ENCODE measurements around the gene CDH10. TPM values are rescaled to one million over a fixed set of nuclear protein-coding genes. Genes with fewer than 3 reads are reported as not detected.

CDH10 gene
- polyA plus RNA-seq, 2 donors: not detected

DNA sequence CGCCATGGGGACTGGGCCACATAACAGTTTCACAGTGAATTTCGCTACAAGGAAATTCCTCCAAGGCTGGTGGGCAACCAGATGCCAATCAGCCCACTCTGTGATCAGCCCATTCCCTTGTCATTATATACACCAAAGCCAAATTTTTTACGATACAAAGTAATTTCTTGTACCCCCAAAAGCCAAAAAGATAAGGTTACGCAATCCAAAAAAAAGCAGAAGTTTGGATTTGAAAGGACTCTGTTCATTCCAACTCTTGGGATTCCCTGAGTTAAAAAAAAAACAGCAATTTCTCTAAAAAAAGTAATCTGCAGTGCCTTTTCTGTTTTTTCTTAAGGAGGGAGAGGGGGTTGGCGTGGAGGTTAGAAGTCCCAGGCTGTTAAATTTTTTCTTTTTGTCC lies 166.8 kb downstream of the CDH10 start:
- Histone ChIP-seq H3K27me3 (ENCODE audit: control insufficient read depth in 1 of 2, insufficient read depth in 2 of 2, low read length in 2 of 2) (no peaks in the 10 kb centered on the region), H3K27ac (ENCODE audit: low read depth in 2 of 2, low read length in 1 of 2) (no peak overlapping the region), H3K4me3 (ENCODE audit: low read depth in 1 of 2, low read length in 2 of 2) (no peak overlapping the region), H3K4me1 (ENCODE audit: control insufficient read depth in 2 of 2, insufficient read depth in 2 of 2, low read length in 1 of 2) (no peaks in the 10 kb centered on the region), H3K9me3 (ENCODE audit: control insufficient read depth in 2 of 2, insufficient read depth in 1 of 2, low read depth in 1 of 2, low read length in 1 of 2) (no peaks in the 10 kb centered on the region), H3K36me3 (ENCODE audit: control insufficient read depth in 2 of 2, insufficient read depth in 2 of 2, low read length in 1 of 2) (no peaks in the 10 kb centered on the region)
- WGBS, 2 donors: 83 to 86% methylated on average over 5 of the region's 5 CpGs

DNA sequence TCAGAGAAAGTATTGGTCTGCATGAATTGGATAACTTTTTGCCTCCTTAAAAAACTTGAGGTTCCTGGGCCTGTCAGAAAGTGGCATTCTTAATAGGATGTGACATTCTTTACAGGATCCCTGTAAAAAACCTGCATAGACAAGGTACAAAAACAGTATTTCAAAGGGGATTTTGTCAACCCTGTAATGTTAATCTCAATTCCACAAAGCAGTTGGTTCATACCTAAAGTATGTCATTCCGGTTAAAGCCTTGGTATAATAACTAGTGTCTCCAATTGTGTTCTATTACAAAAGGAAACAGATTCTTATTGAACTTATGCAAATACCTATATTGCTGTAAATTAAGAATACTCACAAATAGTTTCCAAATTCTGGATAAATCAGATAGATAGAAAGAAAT lies 169.7 kb downstream of the CDH10 start:
- no peaks in the 10 kb centered on the region for H3K9me3 ChIP-seq (ENCODE audit: control insufficient read depth in 2 of 2, insufficient read depth in 1 of 2, low read depth in 1 of 2, low read length in 1 of 2)
- no peaks in the 10 kb centered on the region for H3K4me1 ChIP-seq (ENCODE audit: control insufficient read depth in 2 of 2, insufficient read depth in 2 of 2, low read length in 1 of 2)
- H3K27ac ChIP-seq (ENCODE audit: low read depth in 2 of 2, low read length in 1 of 2): no peak overlapping the region
- 86 to 96% methylated on average over 1 of the region's 1 CpG for WGBS, 2 donors
- no peak overlapping the region for H3K4me3 ChIP-seq (ENCODE audit: low read depth in 1 of 2, low read length in 2 of 2)
- H3K36me3 ChIP-seq (ENCODE audit: control insufficient read depth in 2 of 2, insufficient read depth in 2 of 2, low read length in 1 of 2): no peaks in the 10 kb centered on the region
- H3K27me3 ChIP-seq (ENCODE audit: control insufficient read depth in 1 of 2, insufficient read depth in 2 of 2, low read length in 2 of 2): no peaks in the 10 kb centered on the region

DNA sequence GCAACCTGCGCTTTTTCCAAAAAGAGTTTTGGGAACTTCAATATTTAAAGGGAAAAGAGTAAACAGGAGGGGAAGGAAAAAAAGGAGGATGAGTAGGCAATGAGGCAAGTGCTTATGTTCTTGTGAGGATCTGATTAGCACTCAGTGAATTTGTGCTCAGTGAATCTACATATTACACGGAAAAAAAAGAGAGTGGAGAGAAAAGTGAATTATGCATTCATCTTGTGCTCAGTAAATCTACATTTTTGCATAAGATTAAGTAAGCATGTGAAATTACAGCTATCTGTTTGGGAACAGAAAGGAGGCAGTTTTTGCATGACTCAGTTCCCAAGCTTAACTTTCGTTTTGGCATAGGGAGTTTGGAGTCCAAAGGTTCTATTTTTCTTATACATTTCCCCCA lies 170.1 kb downstream of the CDH10 start:
- no peak overlapping the region for H3K27ac ChIP-seq (ENCODE audit: low read depth in 2 of 2, low read length in 1 of 2)
- H3K27me3 ChIP-seq (ENCODE audit: control insufficient read depth in 1 of 2, insufficient read depth in 2 of 2, low read length in 2 of 2): no peaks in the 10 kb centered on the region
- H3K9me3 ChIP-seq (ENCODE audit: control insufficient read depth in 2 of 2, insufficient read depth in 1 of 2, low read depth in 1 of 2, low read length in 1 of 2): no peaks in the 10 kb centered on the region
- no peaks in the 10 kb centered on the region for H3K4me1 ChIP-seq (ENCODE audit: control insufficient read depth in 2 of 2, insufficient read depth in 2 of 2, low read length in 1 of 2)
- no peak overlapping the region for H3K4me3 ChIP-seq (ENCODE audit: low read depth in 1 of 2, low read length in 2 of 2)
- WGBS, 2 donors: 73% methylated on average over 3 of the region's 3 CpGs
- no peaks in the 10 kb centered on the region for H3K36me3 ChIP-seq (ENCODE audit: control insufficient read depth in 2 of 2, insufficient read depth in 2 of 2, low read length in 1 of 2)

DNA sequence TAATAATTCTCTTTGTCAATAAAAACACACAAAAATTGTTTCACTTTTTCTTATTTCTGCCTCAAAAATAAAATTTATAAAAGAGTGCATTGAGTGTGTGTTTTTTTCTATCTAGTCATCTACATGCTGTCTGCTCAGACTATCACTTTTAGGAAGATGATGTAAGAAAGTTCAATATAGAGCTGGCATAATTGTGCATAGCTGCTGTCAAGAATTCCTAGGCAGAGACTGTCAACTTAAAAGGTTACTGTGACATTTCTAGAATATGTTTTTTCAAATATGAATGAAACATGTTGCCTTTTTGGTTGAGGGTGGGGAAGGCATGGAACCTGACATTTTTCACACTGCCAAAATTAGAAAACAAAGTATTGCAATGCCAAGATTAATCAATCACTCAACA lies 172.3 kb downstream of the CDH10 start:
- Histone ChIP-seq H3K4me1 (ENCODE audit: control insufficient read depth in 2 of 2, insufficient read depth in 2 of 2, low read length in 1 of 2) (no peaks in the 10 kb centered on the region), H3K36me3 (ENCODE audit: control insufficient read depth in 2 of 2, insufficient read depth in 2 of 2, low read length in 1 of 2) (no peaks in the 10 kb centered on the region), H3K9me3 (ENCODE audit: control insufficient read depth in 2 of 2, insufficient read depth in 1 of 2, low read depth in 1 of 2, low read length in 1 of 2) (no peaks in the 10 kb centered on the region), H3K27me3 (ENCODE audit: control insufficient read depth in 1 of 2, insufficient read depth in 2 of 2, low read length in 2 of 2) (no peaks in the 10 kb centered on the region), H3K27ac (ENCODE audit: low read depth in 2 of 2, low read length in 1 of 2) (no peak overlapping the region), H3K4me3 (ENCODE audit: low read depth in 1 of 2, low read length in 2 of 2) (no peak overlapping the region)

DNA sequence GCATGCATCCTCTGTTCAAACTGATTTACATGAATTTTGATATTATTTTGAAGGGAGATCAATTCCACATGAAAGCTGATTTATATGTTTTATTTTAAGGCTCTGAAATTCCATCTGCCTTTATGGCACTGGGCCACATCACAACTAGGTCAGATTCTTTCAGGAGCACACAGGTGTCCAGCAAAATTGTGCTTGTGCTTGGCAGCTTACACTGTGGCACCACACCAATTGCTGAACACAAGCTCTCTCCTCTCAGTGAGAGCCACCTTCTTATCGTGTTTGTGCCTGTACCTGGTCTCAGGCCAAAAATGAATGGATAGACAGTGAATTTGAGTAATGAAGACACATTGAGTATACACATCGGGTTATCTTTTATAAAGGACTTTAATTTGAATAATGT lies 200.4 kb downstream of the CDH10 start:
- H3K27me3 ChIP-seq (ENCODE audit: control insufficient read depth in 1 of 2, insufficient read depth in 2 of 2, low read length in 2 of 2): no peaks in the 10 kb centered on the region
- no peaks in the 10 kb centered on the region for H3K9me3 ChIP-seq (ENCODE audit: control insufficient read depth in 2 of 2, insufficient read depth in 1 of 2, low read depth in 1 of 2, low read length in 1 of 2)
- WGBS, 2 donors: 48 to 54% methylated on average over 2 of the region's 2 CpGs
- no peak overlapping the region for H3K27ac ChIP-seq (ENCODE audit: low read depth in 2 of 2, low read length in 1 of 2)
- H3K36me3 ChIP-seq (ENCODE audit: control insufficient read depth in 2 of 2, insufficient read depth in 2 of 2, low read length in 1 of 2): no peaks in the 10 kb centered on the region
- H3K4me1 ChIP-seq (ENCODE audit: control insufficient read depth in 2 of 2, insufficient read depth in 2 of 2, low read length in 1 of 2): no peaks in the 10 kb centered on the region
- H3K4me3 ChIP-seq (ENCODE audit: low read depth in 1 of 2, low read length in 2 of 2): no peak overlapping the region

DNA sequence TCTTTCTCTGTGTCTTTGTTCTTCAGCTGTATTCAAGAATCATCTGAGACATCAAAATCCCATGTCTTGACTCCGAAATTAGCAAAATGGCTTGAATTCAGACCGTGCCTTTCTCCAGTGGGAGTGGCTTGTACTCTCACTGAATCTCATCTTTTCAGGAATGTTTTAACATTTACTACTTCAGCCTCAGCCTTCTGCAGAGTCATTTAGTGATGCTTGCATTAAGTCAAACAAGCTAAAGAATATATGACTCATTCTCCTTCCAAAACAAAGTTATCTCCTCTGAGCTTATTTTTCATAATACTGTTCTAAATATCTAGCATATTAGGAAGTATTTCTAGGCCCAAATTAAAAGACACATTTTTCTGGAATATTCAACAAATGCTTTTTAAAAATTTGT lies 205.3 kb downstream of the CDH10 start:
- H3K27me3 ChIP-seq (ENCODE audit: control insufficient read depth in 1 of 2, insufficient read depth in 2 of 2, low read length in 2 of 2): no peaks in the 10 kb centered on the region
- no peaks in the 10 kb centered on the region for H3K36me3 ChIP-seq (ENCODE audit: control insufficient read depth in 2 of 2, insufficient read depth in 2 of 2, low read length in 1 of 2)
- WGBS, 2 donors: 58 to 64% methylated on average over 2 of the region's 2 CpGs
- H3K27ac ChIP-seq (ENCODE audit: low read depth in 2 of 2, low read length in 1 of 2): no peak overlapping the region
- H3K9me3 ChIP-seq (ENCODE audit: control insufficient read depth in 2 of 2, insufficient read depth in 1 of 2, low read depth in 1 of 2, low read length in 1 of 2): no peaks in the 10 kb centered on the region
- H3K4me3 ChIP-seq (ENCODE audit: low read depth in 1 of 2, low read length in 2 of 2): no peak overlapping the region
- H3K4me1 ChIP-seq (ENCODE audit: control insufficient read depth in 2 of 2, insufficient read depth in 2 of 2, low read length in 1 of 2): no peaks in the 10 kb centered on the region

All from esophagus (tissue), 2 donors.